HPDE6-E6E7 (cell line): ENCODE results near the gene AGAP1.

ENCODE experiments used
- DNase-seq: peaks from one replicate; pipeline ENCODE4 v3.0.0; 2011; ENCODE audit warnings: missing footprints; ENCODE audit errors: extremely low spot score

Gene AGAP1

DNA sequence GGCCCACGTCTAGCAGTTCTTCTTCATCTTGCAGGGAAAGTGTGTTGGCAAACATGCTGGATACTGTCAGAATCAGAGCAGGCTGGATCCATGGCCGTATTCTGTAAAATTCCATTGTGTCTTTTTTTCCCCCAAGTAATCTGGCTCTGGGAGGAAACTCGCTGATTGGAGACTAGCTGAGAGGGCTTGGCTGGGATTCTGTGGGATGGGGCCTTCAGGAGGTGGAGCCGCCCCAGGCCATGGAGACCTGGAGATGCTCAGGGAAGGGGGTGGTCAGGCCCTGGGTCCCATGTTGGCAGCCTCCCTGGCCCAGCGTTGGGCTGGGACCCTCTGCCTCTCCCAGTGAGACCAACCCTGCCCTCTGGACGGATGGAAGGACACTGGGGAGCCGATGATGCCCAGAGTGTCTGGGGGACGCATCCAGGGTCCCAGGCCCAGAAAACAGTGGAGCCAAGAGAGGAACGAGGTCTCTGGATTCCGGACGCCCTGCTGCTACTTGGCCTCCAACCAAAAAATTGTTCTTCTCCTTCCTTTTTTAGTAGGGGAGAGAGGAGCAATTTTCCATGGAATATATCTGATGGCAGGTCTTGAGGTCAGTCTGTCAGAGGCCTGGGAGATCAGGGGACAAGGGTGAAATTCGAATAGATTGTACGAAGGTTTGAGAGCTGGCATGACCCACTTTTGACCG, 114.5 kb downstream of the AGAP1 start:
- DNase-seq: no peak

DNA sequence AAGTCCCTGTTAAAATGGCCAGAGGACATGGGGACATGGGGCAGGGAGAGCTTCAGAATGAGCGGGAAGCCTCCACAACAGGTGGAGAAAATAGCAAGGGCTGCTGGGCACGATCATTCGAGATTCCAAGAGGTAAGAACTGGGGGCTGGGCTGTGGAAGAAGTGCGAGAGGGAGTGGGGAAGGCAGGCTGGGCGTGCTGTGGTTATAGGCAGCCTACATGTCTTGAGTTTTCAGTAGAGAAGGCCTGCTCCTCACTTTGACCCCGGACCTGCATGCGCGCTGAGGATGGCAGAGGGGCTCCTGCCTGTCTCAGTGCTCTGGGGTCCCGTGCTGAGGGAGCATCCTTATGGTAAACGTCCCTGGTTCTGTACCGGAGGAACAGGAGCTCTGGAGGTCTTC, 115.5 kb downstream of the AGAP1 start:
- no peak for DNase-seq

DNA sequence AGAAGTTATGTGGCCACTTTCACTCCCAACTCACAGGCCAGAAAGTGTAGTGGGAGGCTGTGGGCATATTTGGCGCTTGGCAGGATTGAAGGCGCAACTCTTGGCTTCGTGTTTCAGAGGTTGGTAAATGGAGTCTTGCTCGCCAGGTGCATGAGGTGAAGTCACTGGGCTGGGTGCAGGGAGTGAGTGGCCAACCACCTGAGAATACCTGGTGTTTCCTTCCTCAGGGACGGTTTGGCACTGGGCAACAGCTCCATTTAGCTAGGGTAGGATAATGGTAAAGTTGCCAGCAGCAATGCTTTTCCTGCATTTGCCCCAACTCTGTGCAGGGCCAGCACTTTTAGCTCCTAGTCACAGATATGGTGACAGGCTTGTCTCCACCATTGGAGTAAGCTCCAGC, 115.9 kb downstream of the AGAP1 start:
- no peak for DNase-seq

DNA sequence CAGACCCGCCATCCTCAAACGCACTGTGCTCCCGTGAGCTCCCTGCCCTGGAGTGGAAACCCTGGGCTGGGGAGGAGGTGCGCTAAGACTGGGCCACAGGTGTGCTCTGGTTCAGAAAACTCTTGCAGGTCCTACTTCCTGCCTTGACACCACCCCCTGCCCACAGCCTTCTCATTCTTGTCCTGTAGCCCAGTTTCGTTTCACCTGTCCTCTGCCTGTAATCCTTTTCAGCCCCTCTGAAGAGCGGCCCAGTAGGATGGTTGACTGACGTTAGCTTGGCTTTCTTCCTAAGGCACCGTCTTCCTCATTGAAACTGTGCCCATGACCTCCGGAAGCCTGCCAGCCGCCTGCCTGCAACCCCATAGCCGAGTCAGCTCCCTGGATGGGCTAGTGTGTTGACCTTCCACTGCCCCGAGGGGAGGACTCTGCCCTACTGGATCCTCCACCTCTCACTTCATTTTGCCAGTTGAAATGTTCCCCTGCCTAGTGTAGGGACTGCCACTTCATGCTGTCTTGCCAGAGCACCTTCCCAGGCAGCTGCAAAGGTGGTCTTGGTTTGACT, 116.9 kb downstream of the AGAP1 start:
- DNase-seq: no peak

DNA sequence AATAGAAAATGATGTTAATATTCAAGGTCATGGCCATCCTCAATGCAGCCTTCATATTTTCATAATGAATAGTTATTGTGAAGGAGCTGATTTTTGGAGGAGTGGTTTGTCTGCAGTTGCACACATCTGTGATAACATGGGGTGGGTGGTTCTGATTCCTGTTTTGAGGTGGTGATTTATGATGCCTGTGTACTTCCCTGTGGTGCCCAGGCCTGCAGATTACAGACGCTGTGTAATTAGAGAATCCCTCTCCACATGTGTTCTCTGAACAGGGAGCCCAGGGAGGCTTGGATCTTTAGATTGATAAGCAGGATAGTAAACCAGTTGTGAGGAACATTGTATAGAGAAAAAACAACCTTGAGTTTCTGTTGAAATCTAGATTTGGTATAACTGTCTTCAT, 117.5 kb downstream of the AGAP1 start:
- no peak for DNase-seq

DNA sequence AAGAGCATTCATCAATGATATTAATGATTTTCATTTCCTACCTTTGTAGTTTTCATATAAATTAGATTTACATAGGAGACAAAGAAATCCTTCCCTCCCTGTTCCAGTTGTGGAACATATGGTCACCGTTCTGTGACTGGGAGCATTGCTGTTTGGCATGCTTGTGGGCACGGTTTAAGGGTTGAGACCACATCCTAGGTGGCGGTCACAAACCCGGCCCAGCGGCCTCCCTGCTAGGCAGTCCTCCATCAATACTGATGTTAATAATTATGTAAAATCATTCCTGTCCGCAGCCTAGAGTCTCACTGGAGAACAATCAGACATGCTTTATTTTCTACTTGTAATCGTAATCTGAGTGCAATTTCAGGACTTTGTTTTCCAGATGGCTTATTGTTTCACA, 117.9 kb downstream of the AGAP1 start:
- DNase-seq: no peak

DNA sequence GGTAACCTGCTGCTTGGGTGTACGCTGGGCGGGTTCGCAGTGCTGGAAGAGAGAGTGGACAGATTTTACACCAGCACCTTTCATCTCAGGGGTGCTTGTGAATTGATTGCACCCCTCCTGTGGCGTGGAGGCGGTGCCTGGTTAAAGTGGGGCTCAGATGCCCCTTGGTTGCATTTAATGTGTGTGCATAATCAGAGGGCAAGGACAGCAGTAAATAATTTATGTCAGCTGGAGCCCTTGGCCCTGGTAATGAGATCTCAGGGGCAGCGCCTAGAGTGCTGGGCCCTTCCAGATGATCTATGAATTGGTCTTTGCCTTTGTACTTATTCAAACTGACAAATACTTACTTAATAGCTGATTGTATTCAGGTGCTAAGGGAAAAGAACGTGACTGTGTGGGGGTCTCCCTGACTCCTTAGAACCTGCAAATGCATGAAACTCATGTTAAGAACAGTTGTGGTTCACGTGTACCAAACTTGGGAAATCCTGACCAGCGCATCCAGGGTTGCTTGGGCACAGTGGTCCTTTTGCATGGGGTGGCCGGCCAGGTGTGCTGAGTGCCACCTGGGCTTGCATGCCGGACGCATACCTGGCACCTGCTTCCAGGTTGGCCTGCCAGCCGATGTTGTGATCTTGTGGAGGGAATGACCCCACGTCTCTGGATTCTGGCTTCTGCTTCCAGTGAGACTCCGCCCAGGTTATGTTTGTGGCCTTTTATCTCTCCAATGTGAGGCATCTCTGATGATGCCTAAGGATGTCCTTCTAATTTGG, 118.5 kb downstream of the AGAP1 start:
- DNase-seq: no peak

DNA sequence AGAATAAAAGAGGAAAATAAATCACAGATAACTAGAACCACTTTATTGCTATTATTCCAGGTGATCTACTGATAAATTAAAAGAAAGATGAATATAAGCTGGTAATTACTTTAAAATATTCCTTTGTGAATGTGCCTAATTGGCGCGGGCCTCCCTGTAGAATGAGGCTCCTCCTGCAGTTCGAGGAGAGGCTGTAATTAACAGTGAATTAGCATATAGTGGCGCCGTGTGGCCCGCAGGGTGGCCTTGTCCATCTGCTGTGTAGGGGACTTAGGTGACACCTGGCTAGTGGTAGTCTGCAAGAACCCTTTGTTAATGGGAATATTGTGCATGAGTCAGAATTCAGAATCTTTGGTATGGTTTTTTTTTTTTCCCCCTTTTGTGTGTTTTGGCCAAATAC, 119.8 kb downstream of the AGAP1 start:
- no peak for DNase-seq

DNA sequence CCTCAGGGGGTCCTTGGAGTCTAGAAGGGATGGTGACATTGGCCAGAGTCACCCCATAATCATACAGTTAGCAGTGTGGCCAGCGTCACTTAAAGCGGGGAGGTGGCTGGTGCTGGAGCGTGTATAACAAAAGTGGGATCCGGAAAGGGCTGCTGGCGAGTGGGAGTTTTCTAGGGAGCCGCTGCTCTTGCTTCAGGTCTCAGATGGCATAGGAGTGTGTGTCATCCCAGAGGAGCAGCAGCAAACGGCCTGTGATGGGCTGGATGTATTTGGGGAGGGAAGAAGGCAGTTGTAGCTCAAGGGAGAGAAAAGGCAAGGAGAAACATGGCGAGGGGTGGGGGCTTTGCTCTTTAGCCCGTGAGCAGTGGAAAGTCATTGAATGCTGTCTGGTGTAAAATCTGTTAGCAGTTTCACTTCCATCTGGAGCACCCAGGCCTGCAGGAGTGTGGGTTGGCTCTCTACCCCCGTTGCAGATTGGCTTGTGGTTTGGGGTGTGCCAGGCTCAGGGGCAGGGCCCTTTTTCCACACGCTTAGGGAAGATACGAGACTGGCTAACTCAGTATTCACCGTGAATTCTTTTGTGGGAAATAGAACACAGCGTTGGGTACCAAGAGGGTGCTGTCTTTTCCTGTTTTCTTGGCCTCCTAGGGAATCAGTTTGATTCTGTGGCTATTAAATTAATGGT, 120.5 kb downstream of the AGAP1 start:
- no peak for DNase-seq

DNA sequence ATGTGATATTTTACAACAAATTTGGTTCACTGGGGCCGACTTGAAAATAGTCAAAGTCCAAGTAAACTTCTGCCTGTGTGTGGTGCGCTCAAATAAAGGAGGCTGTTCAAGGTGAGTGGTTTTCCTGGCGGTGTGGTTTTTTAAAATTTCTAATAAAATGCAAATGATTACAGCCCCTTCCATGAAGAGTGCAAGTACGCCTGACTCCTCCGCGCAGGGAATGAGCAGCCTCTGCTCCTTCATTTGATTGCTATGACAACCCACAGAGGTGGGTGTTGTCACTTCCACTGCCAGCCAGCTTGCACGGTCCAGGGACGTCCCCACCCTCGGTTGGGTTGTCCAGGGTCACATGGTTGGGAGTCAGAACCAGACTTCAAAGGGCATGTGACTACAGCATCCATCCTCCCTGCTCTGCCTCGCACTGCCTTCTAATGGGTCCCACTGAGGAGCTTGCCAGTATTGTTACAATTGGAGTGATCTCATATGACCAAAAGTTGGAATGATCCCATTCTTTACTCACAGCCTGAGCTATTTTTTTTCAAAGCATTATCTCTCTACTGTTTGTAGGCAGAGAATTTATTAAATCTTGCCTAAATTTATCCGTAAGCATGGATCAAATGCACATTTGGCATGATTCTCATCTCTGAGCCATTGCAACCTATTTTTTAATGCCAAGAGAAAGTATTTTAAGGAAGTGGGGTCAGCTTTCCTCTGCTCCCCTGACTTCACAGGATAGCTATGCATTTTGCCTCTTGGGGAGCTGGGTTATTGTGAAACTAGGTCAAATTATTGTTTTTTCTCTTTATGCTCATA, 121.3 kb downstream of the AGAP1 start:
- no peak for DNase-seq

DNA sequence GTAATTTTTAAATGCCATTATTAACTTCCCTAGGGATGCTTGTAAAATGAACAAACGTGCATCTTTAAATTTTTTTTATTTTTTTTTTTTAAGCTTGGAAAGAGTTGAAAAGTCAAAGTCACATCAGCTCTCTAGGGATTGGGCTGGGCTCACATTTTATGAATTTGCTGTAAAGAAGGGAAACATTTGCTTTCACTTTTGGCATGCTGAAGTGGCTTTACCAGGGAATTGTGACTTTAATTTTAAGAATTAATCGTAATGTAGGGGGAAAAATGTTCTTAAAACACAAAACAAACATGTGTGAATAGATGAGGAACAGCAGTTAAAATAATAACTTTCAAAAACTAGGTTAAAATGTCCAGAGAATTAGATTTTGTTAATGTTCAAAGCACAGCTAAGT, 123.0 kb downstream of the AGAP1 start:
- no peak for DNase-seq

DNA sequence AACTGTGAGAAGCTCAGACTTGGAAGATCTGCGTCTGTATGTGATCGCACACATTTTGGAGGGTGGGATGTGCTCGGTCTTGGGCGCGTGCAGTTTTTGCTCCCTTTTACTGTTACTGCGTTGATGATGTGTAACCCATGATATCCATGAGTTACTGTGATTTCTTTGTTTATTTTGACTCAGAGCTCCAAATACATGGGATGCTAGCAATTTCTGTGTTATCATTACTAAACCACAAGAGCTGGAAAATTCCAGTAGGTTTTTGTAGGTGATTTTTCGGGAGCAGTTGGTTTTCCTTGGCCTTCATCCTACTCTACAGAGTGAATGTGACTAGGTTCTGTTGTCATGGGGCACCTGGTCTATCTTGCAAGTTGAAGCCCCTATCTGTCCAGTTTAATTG, 124.2 kb downstream of the AGAP1 start:
- no peak for DNase-seq

DNA sequence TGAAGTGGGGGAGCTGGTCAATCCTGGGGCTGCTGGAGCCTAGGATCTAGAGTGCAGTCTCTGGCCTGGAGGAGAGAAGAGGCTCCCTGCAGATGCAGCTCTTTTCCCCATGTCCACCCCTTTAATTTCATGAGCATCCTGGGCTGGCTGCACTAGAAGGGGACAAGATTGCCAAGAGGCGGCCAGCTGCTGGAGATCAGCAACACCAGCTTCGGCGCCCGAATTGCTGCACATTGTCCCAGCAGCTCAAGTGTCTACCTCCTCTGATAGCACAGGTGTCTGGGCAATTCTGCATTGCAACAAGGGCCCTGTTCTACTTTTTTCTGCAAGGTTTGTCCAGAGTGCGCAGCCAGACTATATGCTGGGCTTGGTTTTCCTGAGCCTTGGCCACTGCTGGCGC, 125.7 kb downstream of the AGAP1 start:
- no peak for DNase-seq

DNA sequence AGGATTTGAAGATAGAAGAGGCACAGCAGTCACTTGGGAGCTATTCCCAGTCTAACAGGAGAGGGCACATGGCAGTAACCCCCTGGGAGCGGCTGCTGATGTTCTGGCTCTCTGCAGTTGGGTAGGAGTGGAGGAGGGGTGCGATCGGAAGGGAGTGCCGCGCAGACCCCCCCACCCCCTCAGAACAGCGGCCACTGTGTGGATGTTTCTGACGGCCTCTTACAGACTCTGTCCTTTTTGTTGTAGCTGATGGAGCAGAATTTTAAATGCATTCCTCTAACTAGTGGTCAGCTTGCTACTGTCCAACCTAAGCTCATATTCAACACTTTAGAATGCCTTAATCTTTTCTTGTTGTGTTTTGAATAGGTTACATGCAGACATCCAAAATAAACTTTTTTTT, 127.9 kb downstream of the AGAP1 start:
- DNase-seq: no peak

DNA sequence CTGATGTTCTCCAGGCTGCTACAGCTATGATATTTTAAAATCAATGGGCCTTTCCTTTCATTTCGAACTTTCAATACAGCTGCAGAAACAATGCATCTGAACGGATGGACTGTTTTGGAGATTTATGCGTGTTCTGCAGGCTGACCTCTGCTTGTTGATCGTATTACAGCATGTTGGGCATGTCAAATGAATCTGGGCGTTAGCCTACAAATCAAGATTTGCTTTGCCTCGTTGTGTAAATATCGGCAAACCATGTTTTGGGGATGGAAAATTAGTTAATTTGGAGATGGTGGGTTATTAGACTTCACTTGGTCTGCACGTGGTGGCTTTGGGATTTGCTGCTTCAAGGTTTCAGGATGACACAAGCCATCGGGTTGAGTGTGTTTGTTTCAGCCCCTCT, 129.3 kb downstream of the AGAP1 start:
- no peak for DNase-seq

DNA sequence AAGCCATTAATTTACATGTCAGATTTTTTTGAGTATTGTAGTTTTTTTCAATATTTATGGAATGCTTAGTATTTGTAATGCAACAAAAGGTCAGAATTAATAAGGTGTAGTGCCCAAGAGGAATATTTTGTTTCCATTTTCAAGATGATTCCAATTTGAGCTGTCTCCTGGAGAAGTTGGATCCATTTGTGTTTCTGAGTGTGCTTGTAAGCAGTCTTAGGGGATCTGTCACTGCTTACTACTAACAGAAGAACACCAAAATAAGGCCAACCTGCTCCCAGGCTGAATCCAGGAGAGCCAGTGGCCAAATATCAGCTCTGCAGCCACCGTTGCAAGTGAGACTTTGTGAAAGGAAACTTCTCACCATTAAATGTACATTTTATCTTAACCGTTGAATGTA, 129.9 kb downstream of the AGAP1 start:
- DNase-seq: no peak

DNA sequence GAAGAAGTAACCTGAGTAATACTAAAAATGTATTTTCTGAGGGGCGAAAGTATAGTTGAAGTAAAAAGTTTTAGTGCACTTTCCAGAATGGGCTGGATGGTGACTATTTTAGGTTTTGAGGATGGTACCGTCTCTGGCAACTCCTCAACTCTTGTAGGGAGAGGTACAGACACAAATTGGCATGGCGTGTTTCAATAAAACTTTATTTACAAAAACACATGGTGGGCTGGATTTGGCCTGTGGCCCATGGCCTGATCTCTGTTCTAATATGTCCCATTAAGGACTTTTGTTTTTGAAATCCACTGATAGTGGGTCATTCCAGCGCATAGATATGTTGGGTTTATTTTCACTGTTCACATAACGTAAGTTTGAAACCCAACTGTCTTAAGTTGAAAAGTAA, 132.8 kb downstream of the AGAP1 start:
- DNase-seq: no peak

DNA sequence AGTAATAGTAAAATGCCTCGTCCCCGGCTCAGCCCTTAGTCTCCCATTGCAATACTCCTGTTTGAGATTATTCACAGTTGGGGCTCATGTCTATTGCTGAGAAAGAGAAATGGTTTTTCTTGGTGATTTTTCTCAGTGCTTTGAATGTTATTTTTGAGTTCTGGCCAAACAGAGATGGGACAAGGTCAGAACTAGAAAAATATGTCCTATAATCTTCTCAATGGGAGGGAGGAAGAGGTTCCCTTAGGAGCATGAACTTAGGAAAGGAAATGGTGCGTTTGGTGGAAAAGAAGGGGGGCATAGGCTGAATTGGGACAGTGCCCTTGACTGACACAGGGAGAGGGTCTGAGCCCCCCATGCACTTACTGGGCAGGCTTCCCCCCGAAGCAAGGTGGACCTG, 133.8 kb downstream of the AGAP1 start:
- DNase-seq: no peak

DNA sequence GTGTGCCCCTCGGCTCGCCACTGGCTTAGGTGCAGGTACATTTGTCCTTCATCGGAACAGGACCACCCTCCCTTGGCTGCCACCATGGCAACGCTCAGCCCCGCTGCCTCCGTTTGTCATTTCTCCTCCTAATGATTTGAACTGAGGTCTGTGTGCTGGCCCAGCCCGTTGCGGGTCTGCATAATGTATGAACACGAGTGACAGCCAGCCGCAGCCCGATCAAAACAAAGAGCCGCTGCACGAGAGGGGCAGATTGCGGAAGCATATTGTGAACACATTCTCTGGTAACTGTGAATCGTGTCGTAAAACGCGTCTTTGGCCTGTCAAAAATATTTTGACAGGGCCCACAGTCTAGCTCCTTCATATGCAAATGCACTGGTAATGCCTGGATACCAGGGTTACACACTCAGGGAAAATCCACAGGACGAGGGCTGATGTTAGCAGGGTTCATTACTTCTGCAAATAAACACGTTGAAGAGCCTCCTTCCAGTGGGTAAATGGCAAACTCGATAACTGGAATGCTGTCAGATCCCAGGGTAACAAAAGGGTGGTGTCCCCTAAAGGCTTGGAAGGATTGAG, 137.0 kb downstream of the AGAP1 start:
- no peak for DNase-seq

DNA sequence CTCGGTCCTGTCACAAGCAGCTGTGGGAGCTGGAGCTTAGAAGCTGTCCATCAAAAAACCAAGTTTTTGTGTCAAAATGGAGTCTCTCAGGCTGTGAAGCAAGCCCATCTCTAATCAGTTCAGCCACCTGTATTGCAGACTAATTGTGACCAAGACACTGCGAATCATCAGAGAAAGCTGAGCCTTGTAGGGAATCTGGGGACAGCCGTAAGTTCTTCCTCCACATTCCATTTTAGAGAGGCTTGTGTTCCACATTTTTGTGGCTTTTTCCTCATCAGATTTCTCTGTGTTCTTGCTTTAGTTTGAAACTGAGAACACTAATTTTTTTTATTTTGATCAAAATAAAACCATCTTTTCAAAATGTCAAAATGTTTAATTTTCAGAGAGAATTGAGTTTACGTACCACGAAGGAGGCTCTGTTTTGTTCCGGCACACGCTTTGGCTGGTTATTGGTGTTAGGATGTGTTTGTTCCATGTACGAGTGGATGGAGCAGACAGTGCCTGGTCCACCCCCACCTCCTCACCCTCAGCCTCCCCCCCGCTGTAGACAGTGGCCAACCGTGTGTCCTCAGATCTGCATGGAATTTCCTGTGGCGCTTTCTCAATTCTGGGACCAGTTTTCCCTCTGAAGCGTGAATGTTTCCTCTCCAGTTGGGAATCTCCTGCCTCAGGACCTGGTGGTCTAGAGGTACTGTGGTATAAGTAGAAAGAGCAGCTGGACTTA, 140.8 kb downstream of the AGAP1 start:
- no peak for DNase-seq

DNA sequence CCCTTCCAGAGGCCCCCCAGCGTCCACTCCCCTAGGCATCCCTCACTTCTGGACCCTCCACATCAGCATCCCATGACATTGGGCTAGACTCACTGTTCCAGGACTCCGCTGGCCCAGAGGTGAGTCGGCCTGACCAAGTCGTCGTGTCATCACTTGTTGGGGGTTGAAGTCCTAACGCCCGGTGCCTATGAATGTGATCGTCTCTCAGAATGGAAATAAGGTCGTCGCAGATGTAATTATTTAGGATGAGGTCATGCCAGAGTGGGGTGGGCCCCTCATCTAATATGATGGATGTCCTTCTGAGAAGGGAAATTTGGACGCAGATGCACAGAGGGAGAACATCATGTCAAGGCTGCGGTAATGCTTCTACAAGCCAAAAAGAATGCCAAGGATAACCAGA, 142.7 kb downstream of the AGAP1 start:
- no peak for DNase-seq
